DMS114 treated with DMSO at 0.1 percent for 48 hours (cell line): ENCODE results near the gene ARHGEF37.

ENCODE experiments used
- DNase-seq: peaks from one replicate; lab custom pipeline; 2025; ENCODE audit not compliant: unreplicated experiment; lab: John Stamatoyannopoulos, UW

Gene ARHGEF37

DNA sequence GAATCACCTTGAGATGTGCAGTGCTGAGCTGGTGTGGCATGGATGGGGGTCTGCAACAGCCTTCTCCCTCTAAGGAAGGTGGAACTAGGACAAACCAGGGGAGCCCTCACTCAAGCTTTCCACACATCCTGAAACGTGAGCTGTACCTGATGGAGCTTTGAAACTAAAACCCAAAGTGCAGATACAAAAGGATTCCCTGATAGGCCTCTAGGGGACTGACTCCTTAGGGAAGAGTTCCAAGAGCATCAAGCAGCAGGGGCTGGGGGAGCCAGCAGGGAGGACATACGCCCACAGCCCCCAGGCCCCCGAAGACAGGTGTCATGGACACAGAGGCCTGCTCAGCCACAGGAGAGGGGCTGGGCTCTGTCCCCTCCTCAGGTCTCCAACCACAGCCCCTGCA is 17.7 kb downstream of the ARHGEF37 start:
- no peak for DNase-seq

DNA sequence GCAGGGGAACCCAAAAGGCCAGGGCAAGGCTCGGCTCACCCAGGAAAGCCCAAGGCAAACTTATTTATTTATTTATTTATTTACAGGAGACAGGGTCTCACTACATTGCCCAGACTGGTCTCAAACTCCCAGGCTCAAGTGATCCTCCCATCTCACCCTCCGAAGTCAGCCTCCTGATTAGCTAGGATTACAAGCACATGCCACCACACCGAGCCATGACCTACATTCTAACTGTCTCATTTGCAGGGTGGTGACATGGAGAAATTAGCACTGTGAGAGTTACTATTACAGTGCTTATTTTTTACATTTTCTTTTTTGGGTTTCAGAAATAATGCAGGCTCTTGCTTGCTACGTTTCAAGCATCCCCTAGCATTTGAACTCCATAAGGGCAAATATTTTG is 18.1 kb downstream of the ARHGEF37 start:
- no peak for DNase-seq

DNA sequence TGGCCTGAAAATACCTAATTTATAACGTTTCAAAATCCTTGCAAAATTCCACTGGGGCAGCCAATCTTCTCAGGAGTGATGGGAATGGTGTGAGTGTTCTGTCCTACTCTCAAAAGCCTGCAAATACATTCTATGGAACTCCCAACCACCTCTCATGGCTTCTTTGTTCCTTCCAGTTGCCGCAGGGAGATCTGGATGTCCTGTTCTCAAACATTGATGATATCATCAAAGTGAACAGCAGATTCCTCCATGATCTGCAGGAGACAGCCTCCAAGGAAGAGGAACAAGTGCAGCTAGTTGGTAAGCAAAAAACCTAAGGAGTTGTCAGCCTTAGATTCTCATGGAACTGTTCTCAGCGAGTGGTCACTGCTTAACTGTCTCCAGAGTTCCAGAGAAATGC is 19.6 kb downstream of the ARHGEF37 start:
- DNase-seq: no peak

DNA sequence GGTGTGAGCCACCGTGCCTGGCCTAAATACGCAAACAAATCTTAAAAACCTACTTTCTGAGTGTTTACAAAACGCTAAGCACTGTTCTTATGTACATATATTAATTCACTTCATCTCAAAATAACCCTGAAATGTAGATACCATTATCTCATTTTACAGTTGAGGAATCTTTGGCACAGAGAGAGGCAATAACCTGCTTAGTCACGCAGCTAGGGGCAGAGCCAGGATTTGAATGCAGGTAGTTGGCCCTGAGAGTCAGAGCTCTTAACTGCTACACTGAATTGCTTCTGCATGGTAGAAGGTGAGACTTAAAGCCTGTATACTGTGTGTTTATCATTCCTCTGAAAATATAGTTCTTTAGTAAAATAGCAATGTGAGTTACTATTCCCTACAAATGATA is 21.9 kb downstream of the ARHGEF37 start:
- no peak for DNase-seq

DNA sequence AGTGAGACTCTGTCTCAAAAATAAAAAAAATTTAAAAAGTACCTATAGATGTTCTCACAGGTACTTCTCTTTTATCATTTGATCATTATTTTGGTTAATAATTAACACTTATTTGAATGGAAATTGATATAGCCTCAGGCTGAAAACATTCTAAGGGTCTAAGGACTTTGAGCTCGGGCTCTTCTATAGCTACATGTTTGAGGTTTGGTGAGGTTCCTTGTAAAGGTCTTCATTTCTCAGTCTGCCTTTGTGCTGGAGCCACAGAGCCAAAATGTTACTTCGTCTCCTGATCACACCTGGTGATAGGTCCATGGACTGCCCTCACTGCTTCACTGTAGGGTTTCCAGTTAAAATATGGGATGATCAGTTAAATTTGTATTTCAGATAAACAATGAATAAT is 22.6 kb downstream of the ARHGEF37 start:
- no peak for DNase-seq

DNA sequence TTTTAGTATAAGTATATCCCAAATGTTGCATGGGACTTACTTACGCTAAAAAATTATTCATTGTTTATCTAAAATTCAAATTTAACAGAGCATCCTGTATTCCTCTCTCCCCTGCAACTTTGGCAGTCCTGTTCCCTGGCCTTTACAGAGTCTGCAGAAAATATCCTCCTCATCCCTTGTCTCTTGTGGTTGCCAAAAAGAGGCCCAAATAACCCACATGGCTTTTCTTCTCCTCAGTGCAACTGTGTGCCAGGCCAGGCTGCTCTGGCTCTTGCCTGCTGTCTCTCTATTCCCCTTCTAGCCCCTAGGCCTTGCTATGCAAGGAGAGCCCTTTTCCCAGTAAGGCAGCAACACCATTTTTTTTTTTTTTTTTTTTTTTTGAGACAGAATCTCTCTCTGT is 23.0 kb downstream of the ARHGEF37 start:
- DNase-seq: no peak

DNA sequence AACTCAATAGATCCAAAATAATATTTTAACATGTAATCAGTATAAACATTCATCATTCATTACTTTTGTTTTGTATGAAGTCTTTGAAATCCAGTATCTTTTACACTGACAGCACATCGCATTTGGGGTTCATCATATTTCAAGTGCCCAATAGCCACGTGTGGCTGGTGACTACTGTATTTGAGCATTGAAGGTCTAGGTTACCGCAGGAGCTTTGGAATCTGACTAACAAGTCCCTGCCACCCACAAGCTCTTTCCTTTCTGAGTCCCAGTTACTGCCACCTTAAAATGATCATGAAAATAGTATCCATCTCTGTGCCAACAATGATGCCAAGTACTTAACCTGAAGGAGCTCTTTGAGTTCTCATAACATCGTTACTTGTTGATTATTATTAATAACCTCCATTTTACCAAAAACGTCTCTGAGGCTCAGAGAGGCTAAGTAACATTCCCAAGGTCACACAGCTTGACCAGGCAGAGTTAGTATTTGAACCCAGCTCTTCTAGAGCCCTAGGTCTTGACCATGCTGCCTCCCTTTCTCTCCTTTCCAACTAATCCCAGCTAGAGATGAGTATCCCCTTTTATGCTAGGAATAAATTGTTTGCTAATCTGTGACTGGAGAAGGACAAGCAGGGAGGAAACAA is 24.2 kb downstream of the ARHGEF37 start:
- DNase-seq: no peak

DNA sequence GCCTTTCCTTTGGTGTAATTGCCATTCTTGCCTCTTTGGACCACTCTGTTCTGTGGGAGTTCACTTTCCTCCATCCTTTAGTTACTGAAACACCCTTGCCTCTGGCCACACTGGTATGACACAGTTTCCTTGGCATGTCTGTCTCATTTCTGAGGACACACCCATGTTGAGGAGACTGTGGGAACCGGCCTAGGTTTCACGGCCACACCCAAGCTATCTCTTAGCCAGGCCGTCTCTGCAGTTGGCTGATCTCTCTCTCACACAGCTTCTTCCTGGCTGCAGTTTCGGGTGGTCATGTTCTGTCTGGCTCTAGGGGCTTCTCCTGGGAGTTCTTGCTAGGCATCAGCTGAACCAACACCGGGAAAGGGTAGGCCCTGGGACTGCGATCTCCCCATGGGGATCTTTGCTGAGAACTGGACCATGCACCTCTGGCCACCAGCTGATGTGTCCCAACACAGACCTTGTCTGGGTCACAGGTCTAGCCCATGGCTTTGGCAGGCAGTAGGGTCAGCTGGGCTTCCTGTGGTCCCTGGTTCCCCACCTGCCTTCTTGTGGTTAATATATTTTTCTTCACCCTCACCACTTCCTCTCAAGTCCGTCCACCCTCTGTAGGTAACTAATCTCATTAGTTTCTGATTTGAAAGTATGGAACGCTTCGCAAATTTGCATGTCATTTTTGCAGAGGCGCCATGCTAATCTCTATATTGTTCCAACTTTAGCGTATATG is 24.9 kb downstream of the ARHGEF37 start:
- no peak for DNase-seq

DNA sequence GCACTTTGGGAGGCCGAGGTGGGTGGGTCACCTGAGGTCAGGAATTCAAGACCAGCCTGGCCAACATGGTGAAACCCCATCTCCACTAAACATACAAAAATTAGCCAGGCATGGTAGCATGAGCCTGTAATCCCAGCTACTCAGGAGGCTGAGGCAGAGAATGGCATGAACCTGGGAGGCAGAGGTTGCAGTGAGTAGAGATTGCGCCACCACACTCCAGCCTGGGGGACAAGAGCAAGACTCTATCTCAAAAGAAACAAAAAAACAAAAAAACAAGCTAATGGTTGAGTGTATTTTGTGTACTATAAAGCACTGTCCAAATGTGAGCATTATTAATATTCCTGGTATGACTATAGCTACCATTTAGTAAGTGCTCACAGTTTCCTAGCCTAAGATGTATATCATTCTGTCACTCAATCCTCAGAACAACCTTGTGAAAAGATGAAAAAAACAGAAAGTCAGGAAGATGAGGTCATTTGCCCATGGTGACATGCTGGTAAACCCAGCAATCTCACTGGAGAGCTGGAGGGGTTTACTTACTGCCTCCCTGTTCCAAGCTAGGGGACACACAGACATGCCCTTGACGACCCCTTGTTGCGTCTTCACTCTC is 27.7 kb downstream of the ARHGEF37 start:
- DNase-seq: no peak

DNA sequence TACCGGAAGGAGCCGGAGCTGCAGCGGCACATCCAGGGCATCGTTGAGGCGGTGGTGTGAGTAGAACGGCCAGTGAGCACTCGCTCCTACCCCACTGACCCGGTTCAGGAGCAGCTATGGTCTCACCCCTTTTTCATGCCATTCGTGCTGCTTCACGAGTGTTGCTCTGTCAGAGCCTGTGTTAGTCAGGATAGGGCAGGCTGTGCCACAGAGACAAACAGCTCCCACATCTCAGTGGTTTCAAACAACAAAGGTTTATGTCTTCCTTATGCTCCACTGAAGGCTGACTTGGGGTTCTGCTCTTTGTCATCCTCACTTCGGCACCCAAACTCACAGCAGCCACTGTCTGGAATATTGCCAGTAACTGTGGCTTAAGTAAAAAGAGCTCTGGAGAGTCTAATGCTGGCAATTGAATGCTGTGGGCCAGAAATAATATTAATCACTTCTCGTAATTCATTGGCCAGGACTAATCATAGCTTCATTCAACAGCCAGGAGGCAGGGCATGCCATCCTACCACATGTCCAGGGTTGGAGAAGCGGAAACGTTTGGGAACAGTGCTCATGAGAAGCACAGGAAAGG is 28.4 kb downstream of the ARHGEF37 start:
- DNase-seq: no peak

DNA sequence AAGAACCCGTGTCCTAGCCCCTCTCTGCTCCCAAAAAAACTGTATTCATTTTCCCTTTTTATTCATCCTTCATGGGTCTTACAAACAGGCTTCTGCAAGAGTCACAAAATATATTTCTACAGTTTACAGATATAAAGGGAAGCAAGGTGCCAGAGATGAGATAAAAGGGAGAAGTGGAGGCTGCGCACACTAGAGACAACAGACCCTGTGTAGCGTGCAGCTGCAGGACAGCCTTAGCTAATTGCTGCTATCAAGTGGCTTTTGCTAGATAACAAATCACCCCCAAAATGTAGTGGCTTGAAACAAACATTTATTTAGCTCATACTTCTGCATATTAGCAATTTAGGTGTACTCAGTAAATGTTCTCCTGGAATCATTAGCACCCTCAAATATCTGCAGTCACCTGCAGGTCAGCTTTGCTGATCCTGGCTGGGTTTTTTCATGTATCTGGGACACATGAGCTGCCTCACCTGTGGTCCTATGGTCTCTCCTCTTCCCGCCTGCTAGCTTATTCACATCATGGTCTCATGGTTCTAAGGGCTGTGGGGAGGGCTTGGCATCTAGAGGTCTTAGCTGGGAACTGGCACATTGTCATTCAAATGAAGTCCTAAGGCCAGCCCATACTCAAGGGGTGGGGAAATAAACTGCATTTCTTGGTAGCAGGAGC is 29.4 kb downstream of the ARHGEF37 start:
- no peak for DNase-seq

DNA sequence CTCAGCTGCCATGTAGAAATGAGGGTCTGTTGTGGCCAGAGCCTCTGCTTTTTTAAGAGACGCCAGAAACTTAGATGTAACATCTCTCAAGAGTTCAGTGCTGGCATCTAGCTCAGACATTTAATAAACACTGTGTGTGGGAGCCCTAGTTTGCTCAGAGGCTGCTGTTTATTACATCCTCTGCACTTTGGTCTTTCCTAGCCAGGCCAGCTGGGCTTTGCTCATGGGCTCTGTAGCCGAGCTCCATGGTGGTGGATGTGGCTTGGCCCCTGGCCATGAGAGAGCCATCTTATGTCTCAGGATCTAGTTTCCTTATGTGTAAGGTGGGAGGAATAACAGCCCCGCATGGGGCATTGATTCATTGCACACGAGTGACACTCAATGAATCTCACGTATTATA is 30.0 kb downstream of the ARHGEF37 start:
- no peak for DNase-seq

DNA sequence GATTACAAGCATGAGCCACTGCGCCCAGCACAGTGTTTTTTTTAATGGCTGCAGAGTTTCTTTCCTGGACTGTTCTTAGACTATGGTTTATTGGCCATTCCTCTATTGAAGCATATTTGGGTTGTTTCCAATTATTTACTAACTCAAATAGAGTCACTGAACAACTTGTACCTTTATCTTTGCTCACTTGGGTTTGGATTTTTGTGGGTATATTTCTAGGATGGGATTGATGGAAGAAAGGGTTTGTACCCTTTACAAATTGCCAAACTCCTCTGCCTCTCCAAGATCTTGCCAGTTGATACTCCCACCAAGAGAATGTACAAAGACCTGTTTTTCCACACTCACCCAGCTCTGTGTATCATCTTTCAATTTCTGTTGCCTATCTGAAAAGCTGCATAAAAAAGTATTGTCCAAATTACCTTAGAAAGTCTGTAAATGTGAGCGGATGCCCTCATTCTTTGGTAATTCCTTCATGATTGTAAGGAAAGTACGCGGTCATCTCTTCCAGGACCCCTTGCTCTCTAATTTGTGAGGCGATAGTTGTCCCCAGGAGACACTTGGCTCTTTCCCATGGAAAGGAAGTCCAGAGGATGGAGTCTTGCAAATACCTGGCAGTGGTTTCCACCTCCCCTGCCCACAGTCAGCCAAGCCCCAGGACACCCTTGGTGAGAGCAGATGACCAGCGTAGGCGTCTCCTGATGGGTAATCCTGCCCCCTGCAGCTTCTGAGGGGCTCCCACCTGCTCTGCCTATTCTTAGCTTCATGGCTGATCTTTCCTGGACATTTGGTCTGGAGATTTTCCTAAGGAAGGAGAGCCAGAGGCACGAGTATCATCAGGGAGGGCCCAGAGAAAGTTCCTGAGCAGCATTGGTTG is 33.0 kb downstream of the ARHGEF37 start:
- DNase-seq: no peak

DNA sequence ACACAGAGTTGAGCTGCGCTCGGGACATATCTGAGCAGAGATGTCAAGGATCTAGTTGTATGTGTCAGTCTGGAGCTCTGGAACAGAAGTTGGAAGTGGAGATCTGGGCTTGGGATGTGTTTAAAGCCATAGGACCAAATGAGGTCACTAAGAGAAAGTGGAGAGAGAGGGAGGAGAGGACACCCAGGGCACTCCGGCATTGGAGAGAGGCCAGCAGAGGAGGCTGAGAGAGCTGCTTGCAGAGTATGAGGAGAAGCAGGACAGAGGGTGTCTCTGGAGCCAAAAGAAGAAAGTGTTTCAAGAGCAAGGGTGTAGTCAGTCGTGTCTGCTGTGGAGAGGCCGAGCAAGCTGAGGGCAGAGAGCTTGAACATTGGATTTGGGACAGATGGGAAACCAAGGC is 34.7 kb downstream of the ARHGEF37 start:
- no peak for DNase-seq

DNA sequence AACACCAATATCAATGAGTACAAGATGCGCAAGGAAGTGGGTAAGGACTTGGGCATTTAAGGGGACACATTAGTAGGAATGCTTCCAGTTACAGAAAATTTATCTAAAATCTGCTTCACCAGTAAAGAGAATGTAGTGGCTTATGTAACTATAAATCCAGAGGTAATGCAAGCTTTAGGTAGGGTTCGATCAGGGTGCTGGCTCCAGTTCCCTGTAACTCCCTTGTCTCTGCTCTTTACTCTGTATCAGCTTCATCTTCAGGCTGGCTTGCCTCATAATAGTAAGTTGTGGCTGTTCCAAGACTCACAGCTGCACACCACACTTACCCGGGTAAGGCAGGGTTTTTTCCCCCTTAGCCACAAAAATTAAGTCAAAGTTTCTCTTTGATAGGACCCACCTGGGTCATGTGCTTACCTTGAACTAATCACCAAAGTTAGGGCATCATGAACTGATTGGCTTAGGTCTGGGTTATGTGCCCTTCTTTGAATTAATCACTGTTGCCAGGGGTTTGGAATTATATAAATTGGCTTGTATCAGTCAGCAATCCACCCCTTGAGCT is 35.5 kb downstream of the ARHGEF37 start:
- DNase-seq: no peak

DNA sequence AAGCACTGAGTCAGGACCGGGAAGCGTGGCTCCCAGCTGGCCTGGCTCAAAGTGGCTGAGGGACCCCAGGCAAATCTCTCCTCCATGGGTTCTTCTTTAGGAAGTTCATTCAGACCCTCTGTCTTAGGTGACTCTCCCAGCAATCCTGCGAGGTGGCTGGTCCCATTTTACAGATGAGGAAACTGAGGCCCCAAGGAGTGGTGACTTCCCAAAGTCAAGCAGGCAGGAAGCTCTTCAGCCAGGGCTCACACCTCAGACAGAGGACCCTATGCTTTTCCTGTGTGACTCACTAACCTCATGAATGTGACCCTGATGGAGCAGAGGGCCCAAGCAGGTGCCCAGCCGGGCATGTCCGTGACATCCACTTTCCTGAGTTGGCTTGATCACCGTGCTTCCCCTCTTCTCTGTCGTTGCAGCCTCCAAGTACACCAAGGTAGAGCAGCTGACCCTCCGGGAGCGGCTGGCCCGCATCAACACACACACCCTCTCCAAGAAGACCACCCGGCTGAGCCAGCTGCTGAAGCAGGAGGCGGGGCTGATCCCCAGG is 36.5 kb downstream of the ARHGEF37 start:
- DNase-seq: no peak

DNA sequence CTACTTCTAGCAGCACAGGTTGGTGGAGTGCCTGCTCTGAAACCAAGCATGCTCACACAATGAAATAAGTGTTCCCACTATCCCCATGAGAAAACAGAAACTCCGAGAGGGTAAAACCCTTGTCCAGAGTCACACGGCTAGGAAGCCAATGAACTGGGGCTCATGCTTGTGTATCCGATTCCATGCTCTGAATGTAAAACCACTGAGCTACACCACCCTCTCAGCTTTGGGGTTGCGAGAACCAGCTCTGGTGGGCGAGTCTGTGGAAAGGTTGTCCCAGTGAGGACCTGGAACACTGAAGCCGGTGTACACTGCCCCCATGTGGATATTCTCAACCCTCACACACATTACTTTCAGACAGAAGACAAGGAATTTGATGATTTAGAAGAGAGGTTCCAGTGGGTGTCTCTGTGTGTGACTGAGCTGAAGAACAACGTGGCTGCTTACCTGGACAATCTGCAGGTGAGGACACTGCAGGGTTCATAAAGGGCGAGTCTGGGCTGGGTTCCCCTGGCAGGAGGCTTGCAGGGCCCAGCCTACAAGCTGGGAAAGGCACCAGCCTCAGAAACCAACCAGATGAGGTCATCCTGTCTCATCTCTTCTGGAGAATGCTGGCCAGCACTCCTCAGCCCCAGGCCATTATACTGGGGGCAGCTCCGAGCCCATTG is 37.4 kb downstream of the ARHGEF37 start:
- DNase-seq: peak; percentile 48

DNA sequence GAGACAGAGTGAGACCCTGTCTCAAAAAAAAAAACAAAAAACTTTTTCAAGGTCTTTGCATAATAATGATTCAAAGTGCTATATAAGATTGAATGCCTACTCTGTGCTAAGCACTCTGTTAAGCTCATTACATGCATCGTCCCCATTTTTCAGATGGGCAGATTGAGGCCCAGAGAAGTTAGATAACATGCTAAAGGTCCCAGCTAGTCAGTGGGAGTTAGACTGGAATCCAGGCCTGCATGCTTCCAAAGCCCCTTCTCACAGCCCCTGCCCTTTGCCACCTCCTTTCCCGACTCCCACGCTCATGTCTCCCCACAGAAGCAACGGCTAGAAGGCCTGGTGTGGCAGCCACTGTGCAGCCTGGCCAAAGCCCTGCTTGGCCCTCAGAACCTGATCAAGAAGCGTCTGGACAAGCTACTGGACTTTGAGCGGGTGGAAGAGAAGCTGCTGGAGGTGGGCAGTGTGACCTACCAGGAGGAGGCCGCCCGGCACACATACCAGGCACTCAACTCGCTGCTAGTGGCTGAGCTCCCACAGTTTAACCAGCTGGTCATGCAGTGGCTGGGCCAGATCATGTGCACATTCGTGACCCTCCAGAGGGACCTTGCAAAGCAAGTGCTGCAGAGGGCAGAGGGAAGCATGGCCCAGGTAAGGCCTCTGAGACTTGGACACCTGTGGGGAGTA is 40.3 kb downstream of the ARHGEF37 start:
- DNase-seq: no peak

DNA sequence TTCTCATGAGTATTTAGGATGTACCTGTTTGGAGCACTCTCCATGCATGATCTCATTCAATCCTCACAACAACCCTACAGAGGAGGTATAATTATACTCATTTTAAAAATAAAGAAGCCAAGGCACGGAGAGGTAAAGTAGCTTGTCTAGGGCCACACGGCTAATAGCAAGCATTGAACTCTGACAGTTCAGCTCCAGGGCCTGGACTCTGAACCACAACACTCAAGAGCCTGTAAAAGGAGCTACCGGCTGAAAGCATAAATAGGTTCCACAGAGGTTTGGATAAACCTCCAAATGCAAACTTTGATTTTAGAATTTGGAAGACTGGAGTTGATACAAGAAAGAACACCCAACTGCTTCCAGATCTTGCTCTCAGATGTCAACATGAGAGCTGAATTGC is 41.2 kb downstream of the ARHGEF37 start:
- DNase-seq: no peak
